LNCaP clone FGC (cell line): ENCODE measurements around the gene RPS5.

Experiments used
- DNase-seq: peaks from one replicate; pipeline ENCODE4 v3.0.0-alpha.2; 2011; ENCODE audit warnings: low read depth
- H3K4me3 ChIP-seq: 2 replicates; pipeline ENCODE4 v1.5.1; 2011; ENCODE audit warnings: mild to moderate bottlenecking, low read depth, low read length, control low read depth
- CTCF ChIP-seq: IDR thresholded peaks from 2 replicates; pipeline ENCODE4 v1.5.1; 2012; ENCODE audit warnings: mild to moderate bottlenecking; ENCODE audit not compliant: control insufficient read depth, insufficient read depth; ENCODE audit errors: extremely low read depth

RPS5 gene

GRCh38 chr19:58353717-58354477 is 33.2 kb upstream of the RPS5 start:
- TF ChIP-seq CTCF, result no peak
- no peak overlapping the region for H3K4me3 ChIP-seq
- DNase-seq, result no peak

GRCh38 chr19:58354478-58355030 is 32.5 kb upstream of the RPS5 start:
- H3K4me3 ChIP-seq, result no peak overlapping the region

GRCh38 chr19:58355215-58355796 is 31.8 kb upstream of the RPS5 start:
- no peak for TF ChIP-seq CTCF
- no peak for DNase-seq
- no peak overlapping the region for H3K4me3 ChIP-seq

More at GRCh38 chr19:58354478-58355030, 32.5 kb upstream of the RPS5 start:
- no peak for TF ChIP-seq CTCF
- DNase-seq, result no peak

- TF ChIP-seq CTCF, result no peak
- no peak for DNase-seq
- H3K4me3 ChIP-seq, result no peak overlapping the region
Measured at GRCh38 chr19:58355908-58356765, 30.9 kb upstream of the RPS5 start.

GRCh38 chr19:58356766-58357480 is 30.1 kb upstream of the RPS5 start:
- no peak overlapping the region for H3K4me3 ChIP-seq
- no peak for DNase-seq
- no peak for TF ChIP-seq CTCF

GRCh38 chr19:58357481-58358145 is 29.5 kb upstream of the RPS5 start:
- H3K4me3 ChIP-seq, result no peak overlapping the region
- TF ChIP-seq CTCF, result no peak
- no peak for DNase-seq
